Measurements from ENCODE around the gene C8G.

DNA sequence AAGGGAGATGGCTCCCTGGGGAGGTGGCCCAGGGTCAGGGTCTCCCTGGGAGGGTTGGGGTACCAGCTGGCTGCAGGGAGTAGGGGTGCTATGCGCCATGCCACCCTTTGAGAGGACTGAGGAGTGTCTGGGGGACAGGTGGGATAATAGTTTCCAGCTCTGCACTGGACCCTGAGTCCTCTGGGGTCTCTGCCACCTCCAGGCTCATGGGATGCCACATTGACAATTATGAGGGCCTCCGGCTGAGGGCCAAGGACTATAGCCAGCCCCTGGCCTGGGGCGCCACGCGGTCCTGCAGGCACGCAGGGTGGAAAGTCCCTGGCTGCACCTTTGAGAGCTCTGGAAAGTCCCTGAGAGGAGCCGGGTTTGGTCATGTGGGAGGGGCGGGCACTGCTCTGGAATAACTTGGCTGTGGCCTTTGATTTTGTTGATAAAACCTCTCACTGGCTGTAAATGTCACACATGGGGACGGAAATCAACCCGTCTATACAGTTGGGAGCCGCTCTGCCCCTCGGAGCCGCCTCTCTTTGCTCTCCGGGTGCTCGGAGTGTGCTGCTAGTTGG is 42.7 kb upstream of the C8G start:
- no peak for TF ChIP-seq EZH2 (IDR thresholded peaks at IDR 0.05; ENCODE audit: borderline replicate concordance, low read depth, low read length, severe bottlenecking)
- TF ChIP-seq, protein P1, sequence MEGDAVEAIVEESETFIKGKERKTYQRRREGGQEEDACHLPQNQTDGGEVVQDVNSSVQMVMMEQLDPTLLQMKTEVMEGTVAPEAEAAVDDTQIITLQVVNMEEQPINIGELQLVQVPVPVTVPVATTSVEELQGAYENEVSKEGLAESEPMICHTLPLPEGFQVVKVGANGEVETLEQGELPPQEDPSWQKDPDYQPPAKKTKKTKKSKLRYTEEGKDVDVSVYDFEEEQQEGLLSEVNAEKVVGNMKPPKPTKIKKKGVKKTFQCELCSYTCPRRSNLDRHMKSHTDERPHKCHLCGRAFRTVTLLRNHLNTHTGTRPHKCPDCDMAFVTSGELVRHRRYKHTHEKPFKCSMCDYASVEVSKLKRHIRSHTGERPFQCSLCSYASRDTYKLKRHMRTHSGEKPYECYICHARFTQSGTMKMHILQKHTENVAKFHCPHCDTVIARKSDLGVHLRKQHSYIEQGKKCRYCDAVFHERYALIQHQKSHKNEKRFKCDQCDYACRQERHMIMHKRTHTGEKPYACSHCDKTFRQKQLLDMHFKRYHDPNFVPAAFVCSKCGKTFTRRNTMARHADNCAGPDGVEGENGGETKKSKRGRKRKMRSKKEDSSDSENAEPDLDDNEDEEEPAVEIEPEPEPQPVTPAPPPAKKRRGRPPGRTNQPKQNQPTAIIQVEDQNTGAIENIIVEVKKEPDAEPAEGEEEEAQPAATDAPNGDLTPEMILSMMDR (IDR thresholded peaks at IDR 0.05; ENCODE audit: borderline replicate concordance, extremely low read depth, low read length, poor library complexity, severe bottlenecking): no peak
